Stimulated activated CD4-positive, alpha-beta T cell treated with anti-CD3 and anti-CD28 coated beads, Interleukin-1b, Interleukin-23, amount 100 ng/mL, for 1 hour (primary cell): ENCODE measurements around the gene KLHL22.
"Not testable (repeated sequence)": the region's sequence is repeated elsewhere in the genome, so short reads cannot be mapped to it uniquely, and the experiment has no call there.

Experiments
- DNase-seq, 2 donors: peaks; one replicate each; pipeline ENCODE4 v3.0.0-alpha.2; 2020; ENCODE audit warnings: low read depth in 2 of 2

The KLHL22 gene

DNA sequence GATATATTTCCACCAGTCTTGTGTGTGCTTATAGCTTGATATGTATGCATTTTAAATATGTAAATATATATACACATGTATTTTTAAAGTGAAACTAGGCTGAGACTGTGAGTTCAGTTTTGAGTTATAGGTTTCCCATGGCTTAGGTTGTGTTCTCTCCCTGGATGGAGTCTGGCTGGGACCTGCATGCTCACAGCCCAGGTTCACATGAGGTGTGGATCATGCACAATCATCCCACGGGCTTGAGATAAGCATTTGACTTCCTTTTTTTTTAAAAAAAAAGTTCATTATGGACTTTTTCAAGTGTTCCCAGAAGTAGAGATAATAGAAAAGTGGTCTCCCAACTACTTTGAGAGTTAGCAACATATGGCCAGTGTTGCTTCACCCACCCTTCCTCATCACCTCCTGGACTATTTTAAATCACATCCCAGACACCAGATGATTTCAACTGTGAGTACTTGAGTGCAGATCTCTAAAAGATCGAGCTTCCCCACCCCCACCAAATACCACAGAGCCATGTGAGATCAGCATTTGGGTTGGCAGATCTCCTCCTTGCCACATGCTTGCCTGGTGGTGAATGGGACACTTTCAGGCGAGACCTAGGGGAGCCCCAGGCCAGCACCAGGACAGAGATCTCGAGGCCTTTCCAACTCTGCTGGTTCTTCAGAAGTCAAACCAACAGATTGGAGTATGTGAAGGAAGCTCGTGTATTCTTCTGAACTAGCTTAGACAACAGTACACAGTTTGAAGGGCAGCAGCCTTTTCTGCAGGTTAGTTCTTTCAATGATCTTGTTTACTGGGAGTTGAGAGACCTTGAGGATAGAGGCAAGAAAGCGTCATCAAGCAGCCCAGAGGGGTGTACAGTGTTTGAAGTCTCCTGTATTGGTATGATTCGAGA, 27.7 kb upstream of the KLHL22 start:
- no peak for DNase-seq

DNA sequence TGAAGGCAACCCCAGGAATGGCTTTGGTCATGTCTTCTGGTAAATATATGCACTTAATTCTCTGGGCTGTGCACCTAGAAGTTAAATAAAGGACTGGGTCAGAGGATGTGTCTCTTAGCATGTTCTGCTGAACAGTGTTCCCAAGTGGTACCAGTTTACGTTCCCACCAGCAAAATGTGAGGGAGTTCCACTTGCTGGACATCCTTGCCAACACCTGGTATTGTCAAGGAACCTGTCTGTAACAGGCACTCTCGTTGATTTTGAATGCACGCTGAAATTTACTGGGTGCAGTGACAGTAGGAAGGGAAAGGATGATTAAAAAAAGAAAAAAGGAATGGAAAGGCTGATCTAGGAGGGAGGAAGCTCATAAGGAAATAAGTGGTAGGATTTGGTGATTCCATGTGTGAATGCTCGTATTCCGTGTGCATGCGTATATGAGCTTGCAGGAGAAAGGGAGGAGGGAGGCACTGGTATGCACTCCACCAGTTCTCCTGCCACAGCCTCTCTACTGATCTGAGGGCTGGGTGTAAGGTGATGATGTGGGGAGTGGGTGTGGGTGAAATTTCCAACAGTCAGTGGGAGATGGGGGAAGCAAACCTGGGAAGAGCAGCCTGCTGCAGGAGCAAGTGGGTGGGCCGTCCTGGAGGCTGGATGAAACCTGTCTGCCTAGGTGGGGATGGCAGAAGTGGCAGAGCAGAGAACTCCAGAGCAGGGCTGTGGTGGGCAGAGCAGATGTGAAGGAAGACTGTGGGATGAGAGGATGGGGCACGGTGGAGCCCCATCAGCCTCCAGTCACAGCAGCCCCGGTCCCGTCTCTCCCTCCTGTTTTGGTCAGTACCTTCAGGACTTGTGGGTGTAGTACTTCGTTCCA, 26.8 kb upstream of the KLHL22 start:
- DNase-seq, result no peak

DNA sequence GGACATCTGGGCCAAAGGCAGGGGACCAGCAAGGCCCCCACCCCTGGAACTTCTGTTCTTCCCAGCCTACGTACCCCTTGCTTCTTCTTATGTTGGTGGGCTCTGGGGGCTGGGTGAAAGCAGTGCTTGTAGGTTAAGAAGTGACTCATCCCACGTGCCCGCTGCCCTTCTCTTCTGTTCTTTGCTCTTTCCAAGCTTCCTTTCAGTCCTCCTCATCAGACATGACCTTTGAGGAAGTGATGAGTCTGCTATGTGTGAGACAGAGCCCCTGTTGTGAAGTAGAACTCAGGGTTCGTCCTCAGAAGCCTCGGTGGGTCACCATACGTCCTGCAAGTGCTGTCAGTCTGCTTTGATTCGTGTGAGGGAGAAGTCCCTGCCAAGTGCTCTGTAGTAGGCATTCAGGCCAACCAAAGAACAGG, 24.5 kb upstream of the KLHL22 start:
- no peak for DNase-seq

GRCh38 chr22:20519558-20519957, 24.0 kb upstream of the KLHL22 start:
- no peak for DNase-seq

DNA sequence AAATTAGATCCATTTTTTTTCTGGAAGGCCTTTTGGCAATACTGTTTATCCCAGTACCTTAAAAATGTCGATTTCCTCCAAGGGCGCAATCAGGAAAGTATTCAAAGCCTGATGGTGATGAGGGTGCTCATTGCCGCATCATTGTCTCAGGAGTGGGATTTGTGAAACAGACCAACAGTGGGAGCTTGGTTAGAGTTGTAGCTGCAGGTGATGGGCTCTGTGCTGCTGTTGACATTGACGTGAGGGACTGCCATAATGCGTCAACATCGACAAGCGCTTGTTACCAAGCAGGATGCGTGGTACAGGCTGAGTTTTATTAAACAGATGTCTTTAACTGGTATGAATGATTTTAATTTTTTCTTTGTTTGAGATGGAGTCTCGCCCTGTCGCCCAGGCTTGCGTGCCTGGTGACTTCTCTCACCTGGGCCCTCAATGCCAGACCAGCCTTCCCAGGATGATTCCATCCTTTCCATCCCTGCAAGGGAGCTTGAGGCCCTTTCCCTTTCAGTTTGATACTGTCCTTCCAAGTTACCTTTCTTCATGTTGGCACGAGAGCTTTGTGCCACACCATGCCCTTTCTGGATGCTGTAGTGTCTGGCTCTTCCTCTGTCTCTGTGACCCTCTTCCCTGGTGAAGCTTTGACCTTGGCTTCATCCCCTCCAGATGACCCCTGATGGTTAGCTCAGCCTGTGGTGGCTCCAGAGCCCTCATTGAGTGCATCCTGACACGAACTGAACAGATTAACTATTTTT, 22.4 kb upstream of the KLHL22 start:
- no peak for DNase-seq

DNA sequence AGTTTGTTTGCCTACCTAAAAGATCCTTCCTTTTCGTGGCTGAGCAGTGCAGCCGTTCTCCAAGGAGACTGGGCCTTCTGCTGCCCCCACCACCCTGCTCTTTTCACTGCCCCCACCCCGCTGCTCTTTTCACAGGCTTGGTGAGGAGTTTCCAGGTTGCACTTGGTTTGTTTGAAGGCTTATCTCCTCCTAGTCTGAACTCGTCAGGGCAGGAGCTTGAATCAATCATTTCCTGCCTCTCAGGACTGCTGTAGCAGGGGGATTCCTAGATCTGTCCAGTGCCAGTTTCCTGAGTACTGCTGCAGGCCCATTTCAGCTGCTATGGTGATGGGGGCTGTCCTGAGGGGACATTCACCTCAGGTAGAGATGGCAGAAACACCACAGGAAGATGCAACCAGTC, 21.8 kb upstream of the KLHL22 start:
- DNase-seq, result no peak

- no peak for DNase-seq
These were observed 20.8 kb upstream of the KLHL22 start for GRCh38 chr22:20516399-20516798.

- no peak for DNase-seq
These were observed 19.2 kb upstream of the KLHL22 start for GRCh38 chr22:20514658-20515406.

DNA sequence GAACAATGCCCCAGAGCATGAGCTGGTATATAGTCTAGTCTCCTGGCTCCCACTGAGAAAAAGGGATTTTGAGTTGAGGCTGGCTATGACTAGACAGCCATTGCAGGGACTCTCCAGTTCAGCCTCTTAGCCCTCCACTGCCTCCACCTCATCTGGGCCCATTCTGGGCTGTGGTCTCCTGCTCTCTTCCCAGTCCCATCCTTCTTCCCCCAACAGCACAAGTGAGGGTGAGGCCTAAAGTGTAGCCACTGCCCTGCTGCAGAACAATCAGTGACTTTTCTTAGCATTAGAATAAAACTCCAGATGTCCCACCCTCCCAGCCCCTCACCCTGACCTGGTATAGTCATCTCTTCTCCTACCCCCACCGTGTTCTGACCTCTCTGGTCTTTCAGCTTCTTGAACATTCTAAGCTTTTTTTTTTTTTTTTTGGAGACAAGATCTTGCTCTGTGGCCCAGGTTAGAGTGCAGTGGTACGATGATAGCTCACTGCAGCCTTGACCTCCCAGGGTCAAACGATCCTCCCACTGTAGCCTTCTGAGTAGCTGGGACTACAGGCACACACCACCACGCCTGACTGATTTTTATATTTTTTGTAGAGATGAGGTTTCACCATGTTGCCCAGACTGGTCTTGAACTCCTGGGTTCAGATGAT, 16.1 kb upstream of the KLHL22 start:
- DNase-seq, result no peak

GRCh38 chr22:20510811-20511577, 15.4 kb upstream of the KLHL22 start:
- no peak for DNase-seq

DNA sequence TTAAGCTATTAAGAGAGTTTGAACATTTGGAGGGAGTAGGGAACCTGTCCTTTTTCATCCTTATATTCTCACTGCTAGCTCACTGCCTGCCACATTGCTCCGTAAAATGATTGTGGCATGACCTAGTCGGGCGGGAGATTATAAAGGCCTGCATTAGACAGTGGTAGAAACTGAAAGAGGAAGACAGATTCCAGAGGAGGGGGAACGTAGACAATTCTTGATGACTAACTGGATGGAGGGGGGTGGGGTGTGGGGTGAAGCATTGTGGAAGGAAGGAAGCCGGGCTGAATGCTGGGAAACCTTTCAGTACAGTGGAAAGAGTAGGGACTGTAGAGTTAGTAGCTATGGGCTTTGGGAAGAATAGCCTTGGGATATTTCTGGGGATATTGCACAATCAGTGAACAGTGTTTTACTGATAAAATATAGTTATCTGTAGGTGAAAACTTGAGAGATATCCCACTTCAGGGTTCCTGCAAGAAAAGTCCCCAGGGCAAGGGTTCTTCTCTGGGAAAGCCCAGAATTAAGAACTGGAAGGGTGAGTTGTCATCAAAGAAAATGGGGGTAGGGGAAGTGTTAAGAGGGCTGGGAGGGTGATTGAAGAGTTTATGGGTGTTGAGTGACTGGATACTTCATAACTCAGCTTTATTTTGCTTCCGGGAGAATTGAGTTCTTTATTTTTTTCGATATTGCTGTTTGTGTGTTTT, 13.9 kb upstream of the KLHL22 start:
- DNase-seq, result peak in 1 of 2 donors; percentile 32

GRCh38 chr22:20508815-20509271, 13.2 kb upstream of the KLHL22 start:
- no peak for DNase-seq

GRCh38 chr22:20508067-20508755, 12.6 kb upstream of the KLHL22 start:
- DNase-seq, result not testable (repeated sequence)

- peak; percentile 57 to 72 for DNase-seq
These were observed 11.9 kb upstream of the KLHL22 start, which contains the start of gene MED15 for GRCh38 chr22:20507253-20508066. Gene MED15, plus strand, starts transcription at chr22:20507610. Its CDS starts 69 bp downstream, at chr22:20507679.

DNA sequence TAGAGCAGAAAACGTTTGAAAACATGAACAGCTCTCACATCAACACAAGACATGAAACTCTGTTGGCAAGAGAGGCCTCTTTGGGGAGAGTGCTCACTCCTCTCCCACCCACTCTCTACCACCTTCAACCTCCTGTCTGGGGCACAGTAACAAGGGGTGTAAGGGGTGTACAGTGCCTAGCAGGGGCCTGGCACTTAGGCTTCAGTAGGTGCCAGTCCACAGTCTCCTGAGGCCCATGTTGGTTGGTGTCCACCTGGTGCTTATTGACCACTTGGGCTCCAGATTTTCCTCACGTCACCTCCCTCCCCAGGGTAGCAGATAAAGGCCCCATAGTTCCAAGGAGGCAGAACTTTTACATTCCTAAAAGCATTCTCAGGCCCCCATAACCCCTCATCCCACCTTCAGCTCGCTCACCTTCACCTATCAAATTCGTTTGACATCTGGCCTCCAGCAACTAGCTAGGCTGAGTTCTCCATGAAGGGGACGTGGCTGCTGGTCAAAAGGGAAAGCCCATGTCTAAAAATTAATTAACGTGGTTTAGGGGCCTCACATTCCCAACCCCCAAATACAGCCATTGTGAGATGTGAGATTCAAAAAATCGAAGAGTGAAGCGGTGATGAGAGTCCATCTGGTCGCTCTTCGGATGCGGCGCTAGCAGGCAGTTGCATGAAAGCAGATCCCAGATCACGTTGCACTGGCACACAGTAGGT, 11.1 kb upstream of the KLHL22 start:
- DNase-seq, result no peak

DNA sequence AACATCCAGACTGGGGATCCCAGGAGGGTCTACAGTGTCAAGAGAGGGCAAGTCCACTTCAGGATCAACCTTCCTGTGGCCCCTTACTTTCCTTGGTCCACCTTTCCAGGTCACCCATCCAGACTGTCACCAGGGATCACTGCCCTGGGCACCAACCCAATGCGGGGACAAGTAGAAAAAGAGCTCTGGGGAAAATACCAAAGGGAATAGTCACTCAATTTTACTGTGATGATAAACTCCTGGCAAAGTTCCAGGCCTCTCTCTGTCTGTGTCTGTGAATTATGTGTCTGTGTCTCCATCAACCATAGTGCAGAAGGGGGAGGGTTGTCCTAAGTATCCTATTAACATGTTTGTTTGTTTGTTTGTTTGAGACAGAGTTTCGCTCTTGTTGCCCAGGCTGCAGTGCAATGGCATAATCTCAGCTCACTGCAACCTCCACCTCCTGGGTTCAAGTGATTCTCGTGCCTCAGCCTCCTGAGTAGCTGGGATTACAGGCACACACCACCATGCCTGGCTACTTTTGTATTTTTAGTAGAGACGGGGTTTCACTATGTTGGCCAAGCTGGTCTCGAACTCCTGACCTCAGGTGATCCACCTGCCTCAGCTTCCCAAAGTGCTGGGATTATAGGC, 8.8 kb upstream of the KLHL22 start:
- DNase-seq, result not testable (repeated sequence)
